ENCODE results near the gene GBA2. TPM values are rescaled to one million over a fixed set of nuclear protein-coding genes. Genes with fewer than 3 reads are reported as not detected.

The GBA2 gene
- total RNA-seq, 1 experiment from 2014 or later = 16.0 TPM

GRCh38 chr9:35740243-35740642, 8.8 kb downstream of the GBA2 start:
- no peak overlapping the region for H3K4me3 ChIP-seq
- DNase-seq (ENCODE audit: low read depth in 1 of 2, low spot score in 2 of 2) = no peak
- H3K27ac ChIP-seq = no peak overlapping the region
- no peaks in the 10 kb centered on the region for H3K27me3 ChIP-seq (replicated peaks)
- peaks cover 70% of the 10 kb centered on the region for H3K36me3 ChIP-seq
- no peaks in the 10 kb centered on the region for H3K4me1 ChIP-seq (replicated peaks)
- H3K9me3 ChIP-seq (replicated peaks) = no peaks in the 10 kb centered on the region

- DNase-seq (ENCODE audit: low read depth in 1 of 2, low spot score in 2 of 2) = no peak
- H3K9me3 ChIP-seq (replicated peaks) = no peaks in the 10 kb centered on the region
- no peaks in the 10 kb centered on the region for H3K27me3 ChIP-seq (replicated peaks)
- H3K36me3 ChIP-seq = peaks cover 65% of the 10 kb centered on the region
- H3K4me1 ChIP-seq (replicated peaks) = no peaks in the 10 kb centered on the region
- H3K4me3 ChIP-seq = no peak overlapping the region
- H3K27ac ChIP-seq = no peak overlapping the region
These were observed 10.1 kb downstream of the GBA2 start for GRCh38 chr9:35738924-35739323.

- Histone ChIP-seq H3K4me3 (no peak overlapping the region), H3K27me3 (replicated peaks) (no peaks in the 10 kb centered on the region), H3K36me3 (peaks cover 63% of the 10 kb centered on the region), H3K9me3 (replicated peaks) (no peaks in the 10 kb centered on the region), H3K27ac (no peak overlapping the region), H3K4me1 (replicated peaks) (peaks cover 6% of the 10 kb centered on the region)
- no peak for DNase-seq (ENCODE audit: low read depth in 1 of 2, low spot score in 2 of 2)
These were observed 10.8 kb downstream of the GBA2 start for GRCh38 chr9:35738186-35738585.

GRCh38 chr9:35737143-35737542, 11.9 kb downstream of the GBA2 start:
- no peaks in the 10 kb centered on the region for H3K27me3 ChIP-seq (replicated peaks)
- peaks cover 57% of the 10 kb centered on the region for H3K36me3 ChIP-seq
- no peaks in the 10 kb centered on the region for H3K9me3 ChIP-seq (replicated peaks)
- DNase-seq (ENCODE audit: low read depth in 1 of 2, low spot score in 2 of 2) = no peak
- peaks cover 9% of the 10 kb centered on the region for H3K4me1 ChIP-seq (replicated peaks)
- H3K4me3 ChIP-seq = no peak overlapping the region
- H3K27ac ChIP-seq = no peak overlapping the region

- H3K27ac ChIP-seq = no peak overlapping the region
- H3K36me3 ChIP-seq = peaks cover 57% of the 10 kb centered on the region
- no peaks in the 10 kb centered on the region for H3K9me3 ChIP-seq (replicated peaks)
- no peak overlapping the region for H3K4me3 ChIP-seq
- DNase-seq (ENCODE audit: low read depth in 1 of 2, low spot score in 2 of 2) = peak; percentile 36 to 57
- peaks cover 9% of the 10 kb centered on the region for H3K4me1 ChIP-seq (replicated peaks)
- H3K27me3 ChIP-seq (replicated peaks) = no peaks in the 10 kb centered on the region
These were observed 12.8 kb downstream of the GBA2 start for GRCh38 chr9:35736201-35736633.

GRCh38 chr9:35734096-35734495, 14.9 kb downstream of the GBA2 start:
- Histone ChIP-seq H3K4me1 (replicated peaks) (peaks cover 27% of the 10 kb centered on the region), H3K36me3 (peaks cover 51% of the 10 kb centered on the region), H3K27ac (no peak overlapping the region), H3K9me3 (replicated peaks) (no peaks in the 10 kb centered on the region), H3K4me3 (no peak overlapping the region), H3K27me3 (replicated peaks) (no peaks in the 10 kb centered on the region)
- DNase-seq (ENCODE audit: low read depth in 1 of 2, low spot score in 2 of 2) = no peak

- peak overlapping the region; percentile 73 for H3K27ac ChIP-seq
- no peaks in the 10 kb centered on the region for H3K9me3 ChIP-seq (replicated peaks)
- H3K27me3 ChIP-seq (replicated peaks) = no peaks in the 10 kb centered on the region
- peak in 1 of 2 experiments; percentile 39 for DNase-seq (ENCODE audit: low read depth in 1 of 2, low spot score in 2 of 2)
- peaks cover 39% of the 10 kb centered on the region for H3K4me1 ChIP-seq (replicated peaks)
- peak overlapping the region; percentile 52 for H3K4me3 ChIP-seq
- peaks cover 42% of the 10 kb centered on the region for H3K36me3 ChIP-seq
These were observed 16.1 kb downstream of the GBA2 start for GRCh38 chr9:35732800-35733541.

GRCh38 chr9:35732185-35732799, 16.7 kb downstream of the GBA2 start, which contains the start of the genes CREB3 and TLN1:
CREB3 (plus strand) TSS chr9:35732666; CDS start chr9:35732773, 107 bp downstream.
TLN1 (minus strand) TSS chr9:35732195; CDS start chr9:35725694, 6,501 bp downstream.
- Histone ChIP-seq H3K9me3 (replicated peaks) (no peaks in the 10 kb centered on the region), H3K4me3 (peak within 1 kb of the TSS; percentile 52), H3K27ac (peak within 1 kb of the TSS; percentile 73), H3K36me3 (peaks cover 40% of the 10 kb centered on the region), H3K27me3 (replicated peaks) (no peaks in the 10 kb centered on the region), H3K4me1 (replicated peaks) (peaks cover 45% of the 10 kb centered on the region)
- DNase-seq (ENCODE audit: low read depth in 1 of 2, low spot score in 2 of 2) = peak; percentile 96 to 97

- Histone ChIP-seq H3K27ac (peak overlapping the region; percentile 73), H3K36me3 (peaks cover 40% of the 10 kb centered on the region), H3K27me3 (replicated peaks) (no peaks in the 10 kb centered on the region), H3K4me3 (peak overlapping the region; percentile 52), H3K4me1 (replicated peaks) (peaks cover 52% of the 10 kb centered on the region), H3K9me3 (replicated peaks) (no peaks in the 10 kb centered on the region)
- no peak for DNase-seq (ENCODE audit: low read depth in 1 of 2, low spot score in 2 of 2)
These were observed 17.4 kb downstream of the GBA2 start for GRCh38 chr9:35731415-35732184.

- no peaks in the 10 kb centered on the region for H3K27me3 ChIP-seq (replicated peaks)
- H3K4me3 ChIP-seq = peak overlapping the region; percentile 52
- no peak for DNase-seq (ENCODE audit: low read depth in 1 of 2, low spot score in 2 of 2)
- peaks cover 53% of the 10 kb centered on the region for H3K4me1 ChIP-seq (replicated peaks)
- peak overlapping the region; percentile 73; the same call in 1 of the 2 replicates for H3K27ac ChIP-seq
- H3K9me3 ChIP-seq (replicated peaks) = no peaks in the 10 kb centered on the region
- H3K36me3 ChIP-seq = peaks cover 39% of the 10 kb centered on the region
These were observed 18.6 kb downstream of the GBA2 start for GRCh38 chr9:35730486-35730854.

GRCh38 chr9:35729700-35730485, 19.1 kb downstream of the GBA2 start:
- H3K9me3 ChIP-seq (replicated peaks) = no peaks in the 10 kb centered on the region
- no peaks in the 10 kb centered on the region for H3K27me3 ChIP-seq (replicated peaks)
- H3K4me1 ChIP-seq (replicated peaks) = peaks cover 53% of the 10 kb centered on the region
- H3K27ac ChIP-seq = peak overlapping the region; percentile 73
- peak; percentile 48 to 68 for DNase-seq (ENCODE audit: low read depth in 1 of 2, low spot score in 2 of 2)
- H3K4me3 ChIP-seq = peak overlapping the region; percentile 26
- peaks cover 39% of the 10 kb centered on the region for H3K36me3 ChIP-seq

GRCh38 chr9:35729101-35729500, 19.9 kb downstream of the GBA2 start:
- DNase-seq (ENCODE audit: low read depth in 1 of 2, low spot score in 2 of 2) = no peak
- peaks cover 53% of the 10 kb centered on the region for H3K4me1 ChIP-seq (replicated peaks)
- H3K27me3 ChIP-seq (replicated peaks) = no peaks in the 10 kb centered on the region

More at GRCh38 chr9:35729101-35729500, 19.9 kb downstream of the GBA2 start:
- no peaks in the 10 kb centered on the region for H3K9me3 ChIP-seq (replicated peaks)
- peak overlapping the region; percentile 67 for H3K27ac ChIP-seq
- peak overlapping the region; percentile 26 for H3K4me3 ChIP-seq
- peaks cover 46% of the 10 kb centered on the region for H3K36me3 ChIP-seq

Measured in SJSA1 (cell line).